ENCODE measurements around the gene RABGAP1L.

DNA sequence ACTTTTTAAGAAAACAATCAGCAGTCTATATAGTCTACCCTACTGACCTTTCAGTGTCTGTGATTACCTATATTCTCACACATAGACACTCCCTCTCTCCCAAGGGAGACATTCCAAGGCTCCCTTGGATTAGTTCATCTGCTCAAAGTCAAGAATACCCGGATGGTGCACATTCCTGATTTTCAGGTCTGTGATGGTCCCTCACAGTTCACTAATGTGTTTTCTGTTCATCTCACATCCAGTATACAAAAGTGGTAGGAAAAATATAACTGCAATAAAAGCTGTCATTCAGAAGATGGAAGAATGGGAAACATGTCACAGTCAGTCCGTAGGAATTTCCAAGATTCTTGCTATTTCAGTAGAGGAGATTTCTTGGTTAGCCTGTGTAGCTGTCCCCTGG lies 616.3 kb downstream of the RABGAP1L start:
- TF ChIP-seq, protein P1, sequence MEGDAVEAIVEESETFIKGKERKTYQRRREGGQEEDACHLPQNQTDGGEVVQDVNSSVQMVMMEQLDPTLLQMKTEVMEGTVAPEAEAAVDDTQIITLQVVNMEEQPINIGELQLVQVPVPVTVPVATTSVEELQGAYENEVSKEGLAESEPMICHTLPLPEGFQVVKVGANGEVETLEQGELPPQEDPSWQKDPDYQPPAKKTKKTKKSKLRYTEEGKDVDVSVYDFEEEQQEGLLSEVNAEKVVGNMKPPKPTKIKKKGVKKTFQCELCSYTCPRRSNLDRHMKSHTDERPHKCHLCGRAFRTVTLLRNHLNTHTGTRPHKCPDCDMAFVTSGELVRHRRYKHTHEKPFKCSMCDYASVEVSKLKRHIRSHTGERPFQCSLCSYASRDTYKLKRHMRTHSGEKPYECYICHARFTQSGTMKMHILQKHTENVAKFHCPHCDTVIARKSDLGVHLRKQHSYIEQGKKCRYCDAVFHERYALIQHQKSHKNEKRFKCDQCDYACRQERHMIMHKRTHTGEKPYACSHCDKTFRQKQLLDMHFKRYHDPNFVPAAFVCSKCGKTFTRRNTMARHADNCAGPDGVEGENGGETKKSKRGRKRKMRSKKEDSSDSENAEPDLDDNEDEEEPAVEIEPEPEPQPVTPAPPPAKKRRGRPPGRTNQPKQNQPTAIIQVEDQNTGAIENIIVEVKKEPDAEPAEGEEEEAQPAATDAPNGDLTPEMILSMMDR (IDR thresholded peaks at IDR 0.05): no peak
- no peak for TF ChIP-seq EP300 (IDR thresholded peaks at IDR 0.05)
- no peak for TF ChIP-seq POLR2A (IDR thresholded peaks at IDR 0.05)

All from gastroesophageal sphincter (tissue), 3 donors.